Stimulated activated CD4-positive, alpha-beta T cell treated with anti-CD3 and anti-CD28 coated beads, Interleukin-15, amount 100 ng/mL, for 48 hours (primary cell): ENCODE results near the gene CLEC16A.

Experiments
- DNase-seq, 2 donors: peaks; one replicate each; pipeline ENCODE4 v3.0.0-alpha.2; 2020; ENCODE audit warnings: low read depth in 2 of 2

The CLEC16A gene

DNA sequence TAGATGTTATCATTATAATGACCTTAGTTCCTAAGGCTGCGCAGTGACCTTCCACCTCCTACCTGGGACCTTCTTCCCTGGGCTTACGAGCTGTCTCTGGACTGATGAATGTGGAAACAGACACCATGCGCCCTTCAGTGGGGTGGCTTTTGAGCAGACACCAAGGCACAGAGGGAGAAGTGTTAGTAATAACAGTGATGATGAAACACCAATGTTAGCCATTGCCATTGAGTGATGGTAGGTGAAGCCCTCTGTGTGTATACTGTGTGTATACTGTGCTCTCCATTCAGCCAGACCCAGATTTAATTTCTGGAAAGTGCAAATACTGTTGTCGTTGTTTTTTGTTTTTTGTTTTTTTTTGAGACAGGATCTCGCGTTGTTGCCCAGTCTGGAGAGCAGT, 44.5 kb downstream of the CLEC16A start:
- no peak for DNase-seq

DNA sequence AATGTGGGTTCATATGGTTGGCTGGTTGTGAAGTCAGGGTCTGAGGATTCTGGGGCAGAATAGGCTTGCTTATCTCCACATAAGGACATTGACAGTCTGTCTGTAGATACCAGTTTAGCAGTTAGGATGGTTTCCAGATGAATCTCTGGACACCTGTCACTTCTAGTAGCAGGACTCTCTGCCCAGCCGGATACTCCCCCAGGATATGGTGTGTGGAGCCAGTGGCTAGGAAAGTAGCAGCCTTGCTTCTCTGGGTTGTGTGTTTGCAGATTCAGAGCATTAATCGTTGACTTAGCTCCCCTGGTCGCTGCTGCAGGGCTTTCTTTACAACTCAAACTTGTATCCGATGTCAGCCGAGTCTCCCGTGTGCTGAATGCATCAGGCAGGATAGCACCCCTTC, 45.2 kb downstream of the CLEC16A start:
- DNase-seq: no peak

- DNase-seq: no peak
Measured at GRCh38 chr16:10990378-10990777, 46.0 kb downstream of the CLEC16A start.

DNA sequence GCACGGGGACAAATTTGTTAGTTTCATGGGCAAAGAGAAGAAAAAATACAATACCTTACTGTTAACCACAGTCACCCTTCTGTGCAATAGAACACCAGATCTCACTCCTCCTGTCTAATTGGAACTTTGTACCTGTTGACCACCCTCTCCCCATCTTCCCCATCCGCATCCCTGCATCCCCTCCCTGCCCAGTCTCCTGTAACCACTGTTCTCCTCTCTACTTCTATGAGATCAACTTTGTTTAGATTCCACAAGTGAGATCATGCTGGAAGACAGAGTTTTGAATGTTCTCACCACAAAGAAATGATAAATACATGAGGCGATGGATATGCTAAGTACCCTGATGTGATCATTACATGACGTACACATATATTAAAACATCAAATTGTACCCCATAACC, 47.7 kb downstream of the CLEC16A start:
- DNase-seq: no peak

DNA sequence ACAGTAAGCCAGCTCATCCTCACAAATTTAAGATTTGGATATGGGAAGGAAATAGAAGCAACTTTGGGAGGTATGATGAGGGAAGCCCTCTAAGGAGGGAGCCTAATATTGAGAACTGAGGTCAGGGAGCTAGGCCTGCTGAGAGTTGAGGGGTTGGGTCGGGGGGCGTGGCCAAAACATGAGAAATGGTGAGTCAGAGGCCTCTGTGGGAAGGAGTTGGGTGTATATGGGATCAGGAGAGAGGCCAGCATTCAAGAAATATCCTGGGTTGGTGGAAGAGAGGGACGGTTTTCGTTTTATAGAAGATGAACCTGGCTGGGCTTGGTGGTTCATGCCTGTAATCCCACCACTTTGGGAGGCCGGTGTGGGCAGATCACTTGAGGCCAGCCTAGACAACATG, 48.4 kb downstream of the CLEC16A start:
- no peak for DNase-seq

- DNase-seq: no peak
Measured at GRCh38 chr16:10993649-10994048, 49.3 kb downstream of the CLEC16A start.

DNA sequence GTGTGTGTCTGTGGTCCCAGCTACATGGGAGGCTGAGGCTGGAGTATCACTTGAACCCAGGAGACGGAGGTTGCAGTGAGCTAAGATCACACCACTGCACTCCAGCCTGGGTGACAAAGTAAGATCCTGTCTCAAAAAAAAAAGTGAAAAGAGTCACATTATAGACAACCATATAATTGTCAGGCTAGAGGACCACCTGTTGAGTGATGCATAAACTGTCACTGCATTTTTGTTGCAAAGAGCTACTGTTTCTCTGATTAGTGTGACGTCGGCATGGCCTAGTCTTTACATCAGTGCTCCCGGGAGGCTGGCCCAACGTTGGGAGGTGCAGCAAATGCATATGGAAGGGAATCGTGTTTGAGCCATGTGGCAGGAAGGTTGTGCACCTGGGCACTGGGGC, 50.2 kb downstream of the CLEC16A start:
- DNase-seq: no peak

- DNase-seq: no peak
Measured at GRCh38 chr16:10995565-10995964, 51.2 kb downstream of the CLEC16A start.

- DNase-seq: no peak
Measured at GRCh38 chr16:10997485-10997884, 53.1 kb downstream of the CLEC16A start.

DNA sequence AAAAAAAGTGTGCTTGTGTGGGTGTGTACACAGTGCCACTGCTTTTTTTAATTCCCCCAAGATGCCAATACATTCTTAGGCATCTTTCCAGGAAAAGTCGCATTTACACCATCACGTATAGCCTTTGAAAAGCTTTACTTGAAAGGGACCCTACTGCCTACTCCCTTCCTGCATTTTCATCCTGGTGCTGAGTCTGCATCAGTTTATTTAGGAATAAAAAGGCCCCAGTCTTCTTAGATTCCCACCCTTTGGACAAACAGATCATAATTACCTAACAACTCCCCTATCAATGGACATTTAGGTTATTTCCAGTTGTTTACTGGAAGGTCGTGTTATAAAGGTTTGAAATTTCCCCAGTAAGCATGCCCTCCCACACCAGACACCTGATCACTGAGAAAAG, 54.9 kb downstream of the CLEC16A start:
- DNase-seq: no peak

DNA sequence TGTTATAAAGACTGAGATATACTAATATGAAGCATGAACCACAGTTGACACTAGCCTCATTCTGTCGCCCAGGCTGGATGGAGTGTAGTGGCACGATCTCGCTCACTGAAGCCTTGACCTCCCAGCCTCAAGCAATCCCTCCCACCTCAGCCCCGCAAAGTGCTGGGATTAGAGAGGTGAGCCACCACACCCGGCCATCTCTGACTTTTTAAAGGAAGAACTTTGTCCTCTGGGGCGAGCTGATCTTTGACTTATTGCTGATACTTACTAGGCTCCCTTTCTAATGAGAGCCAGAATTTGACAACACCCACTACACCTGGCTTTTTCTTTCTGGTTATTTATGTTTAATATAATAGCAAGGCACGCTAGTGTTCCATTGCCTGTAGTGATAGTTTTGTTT, 57.2 kb downstream of the CLEC16A start:
- DNase-seq: no peak

DNA sequence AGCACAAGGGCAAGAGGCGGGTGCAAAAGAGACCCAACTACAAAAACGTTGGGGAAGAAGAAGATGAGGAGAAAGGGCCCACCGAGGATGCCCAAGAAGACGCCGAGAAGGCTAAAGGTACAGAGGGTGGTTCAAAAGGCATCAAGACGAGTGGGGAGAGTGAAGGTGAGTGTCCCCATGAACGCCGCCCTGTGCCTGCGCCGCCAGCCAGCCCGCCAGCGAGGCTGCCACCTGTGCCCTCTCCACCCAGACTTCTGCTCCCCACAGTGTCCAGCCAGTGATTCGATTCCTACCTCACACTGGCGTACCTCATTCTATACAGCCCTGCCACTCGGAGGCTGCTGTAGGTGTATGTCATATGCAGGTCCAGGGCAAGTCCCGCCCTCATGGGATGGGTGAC, 58.8 kb downstream of the CLEC16A start:
- no peak for DNase-seq

GRCh38 chr16:11004351-11004750, 60.0 kb downstream of the CLEC16A start:
- DNase-seq: no peak

GRCh38 chr16:11004973-11005610, 60.7 kb downstream of the CLEC16A start:
- no peak for DNase-seq

DNA sequence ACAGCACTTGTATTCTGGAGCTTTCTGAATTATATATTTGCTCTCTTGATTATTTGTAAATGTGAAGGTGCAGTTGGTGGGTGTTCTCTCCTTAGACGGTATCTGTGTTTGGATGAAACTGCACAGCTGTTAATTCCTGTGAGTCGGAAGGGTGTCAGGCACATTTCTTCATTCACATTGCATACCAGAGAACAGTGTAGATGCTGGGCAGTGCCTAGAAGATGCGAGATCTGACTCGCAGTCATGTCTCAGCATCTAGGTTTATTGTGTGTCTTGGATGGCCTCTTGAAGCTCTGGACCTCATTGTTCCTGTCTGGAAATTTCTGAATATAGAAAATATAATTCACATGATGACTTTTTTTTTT, 61.2 kb downstream of the CLEC16A start:
- no peak for DNase-seq

- DNase-seq: no peak
Measured at GRCh38 chr16:11006656-11007055, 62.3 kb downstream of the CLEC16A start.

- DNase-seq: no peak
Measured at GRCh38 chr16:11007714-11008280, 63.4 kb downstream of the CLEC16A start.

DNA sequence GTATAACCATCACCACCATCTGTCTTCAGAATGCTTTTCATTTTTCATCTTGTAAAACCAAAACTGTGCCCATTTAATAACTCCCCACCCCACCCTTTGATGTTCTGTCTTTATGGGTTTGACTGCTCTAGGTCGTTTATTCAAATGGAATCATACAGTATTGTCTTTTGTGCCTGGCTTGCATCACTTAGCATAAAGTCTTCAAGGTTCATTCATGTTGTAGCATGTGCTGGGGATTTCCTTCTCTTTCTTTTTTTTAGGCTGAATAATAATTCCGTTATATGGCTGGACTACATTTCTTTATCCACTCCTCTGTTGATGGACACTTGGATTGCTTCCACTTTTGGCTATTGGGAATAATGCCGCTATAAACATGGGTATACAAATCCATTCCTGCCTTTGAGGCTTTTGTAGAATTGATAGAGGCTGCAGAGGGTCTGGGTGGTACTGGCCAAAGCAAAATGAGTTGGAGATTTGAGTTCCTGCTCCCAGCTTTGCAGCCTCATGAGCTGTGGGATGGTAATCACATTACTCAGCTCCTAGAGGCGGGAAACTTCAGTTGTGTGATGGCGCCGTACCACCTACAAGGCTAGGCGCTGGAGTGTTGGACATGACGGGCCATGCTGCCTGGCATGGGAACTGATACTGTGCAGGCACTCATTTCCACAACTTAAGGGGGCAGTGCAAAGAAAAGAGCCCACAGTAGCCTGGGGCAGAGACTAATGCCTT, 64.8 kb downstream of the CLEC16A start:
- DNase-seq: no peak

DNA sequence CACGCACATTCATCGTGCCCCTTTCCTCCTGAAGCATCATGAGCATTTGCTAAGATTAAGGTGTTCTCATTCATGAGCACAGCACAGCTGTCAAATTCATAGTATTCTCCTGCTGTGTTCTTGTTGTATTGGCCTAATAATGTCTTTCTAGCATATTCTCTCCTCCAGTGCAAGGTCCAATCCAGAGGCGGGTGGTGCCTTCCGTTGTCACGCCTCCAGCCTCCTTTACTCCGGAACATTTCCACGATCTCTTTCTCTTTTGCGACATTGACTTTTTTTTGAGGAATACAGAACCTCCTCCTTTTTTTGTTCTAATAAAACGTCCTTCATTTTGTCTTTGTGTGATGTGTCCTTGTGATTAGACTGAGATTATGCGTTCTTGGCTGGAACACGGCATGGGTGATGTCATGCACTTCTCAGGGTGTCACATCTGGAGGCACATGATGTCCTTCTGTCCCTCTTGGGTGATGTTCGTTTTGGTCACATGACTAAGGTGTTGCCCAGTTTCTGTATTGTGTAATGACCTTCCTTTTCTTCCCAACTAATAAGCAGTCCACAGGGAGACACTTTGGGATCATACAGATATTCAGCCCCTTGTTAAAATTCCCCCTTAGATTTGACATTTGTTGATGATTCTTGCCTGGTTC, 66.3 kb downstream of the CLEC16A start:
- no peak for DNase-seq

GRCh38 chr16:11011326-11011725, 67.0 kb downstream of the CLEC16A start:
- DNase-seq: no peak

DNA sequence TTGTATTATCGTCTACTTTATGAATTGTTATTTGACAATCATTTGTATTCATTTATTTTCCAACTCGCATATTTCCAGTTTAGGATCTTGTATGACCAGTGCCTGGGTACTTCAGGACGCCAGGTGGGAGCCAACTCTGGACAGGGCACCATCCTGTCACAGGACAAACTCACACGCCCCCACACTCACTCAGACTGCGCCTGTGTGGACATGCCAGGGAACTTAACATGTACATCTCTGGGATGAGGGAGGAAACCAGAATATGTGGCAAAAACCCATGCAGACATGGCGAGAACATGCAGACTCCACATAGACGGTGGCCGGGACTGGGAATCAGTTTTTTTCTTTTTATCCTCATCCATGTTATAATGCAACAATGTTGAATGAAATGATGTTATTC, 68.5 kb downstream of the CLEC16A start:
- no peak for DNase-seq

- no peak for DNase-seq
Measured at GRCh38 chr16:11014136-11014535, 69.8 kb downstream of the CLEC16A start.

DNA sequence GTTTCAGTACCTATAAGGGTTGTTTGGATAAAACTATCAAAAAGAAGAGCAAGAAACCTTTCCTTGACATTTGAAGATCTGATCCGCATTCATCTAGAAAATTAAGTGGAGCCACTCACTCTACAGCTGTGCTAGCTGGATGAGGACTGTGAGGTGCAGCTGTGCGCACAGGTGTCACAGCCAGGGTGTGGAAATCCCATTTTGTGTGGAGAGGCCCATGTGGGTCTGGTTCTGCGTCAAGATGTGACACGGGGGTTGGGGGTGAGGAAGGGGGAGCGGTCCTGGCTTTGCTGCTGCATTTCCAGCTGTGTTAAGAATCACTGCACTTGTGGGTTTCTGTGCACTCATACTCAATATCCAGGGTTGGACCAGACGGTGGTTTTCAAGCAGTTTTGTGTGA, 70.7 kb downstream of the CLEC16A start:
- no peak for DNase-seq
